DND-41 (cell line): ENCODE measurements around the gene TVP23C.

Experiments
- CTCF ChIP-seq: IDR thresholded peaks from 2 replicates; pipeline ENCODE4 v1.5.1; 2012; ENCODE audit warnings: borderline replicate concordance, low read length, moderate library complexity, mild to moderate bottlenecking; ENCODE audit not compliant: poor library complexity, severe bottlenecking; ENCODE audit errors: extremely low read depth
- EZH2 ChIP-seq: IDR thresholded peaks from 3 replicates; pipeline ENCODE4 v1.6.1; 2012; ENCODE audit warnings: borderline replicate concordance, low read depth, mild to moderate bottlenecking, moderate library complexity, low read length, inconsistent platforms; ENCODE audit not compliant: severe bottlenecking

- TF ChIP-seq CTCF (no peak), EZH2 (no peak)
Measured at GRCh38 chr17:15507001-15507400, 56.3 kb downstream of the TVP23C start.
